Brain microvascular endothelial cell (primary cell): Measurements from ENCODE around the gene HLA-DRB1.
"Not testable (repeated sequence)": the region's sequence is repeated elsewhere in the genome, so short reads cannot be mapped to it uniquely, and the experiment has no call there.

Source experiments
- DNase-seq: peaks from one replicate; pipeline ENCODE4 v3.0.0-alpha.2; 2020
- H3K27ac ChIP-seq: fragments of 250-450 bp; sonication (Bioruptor Pico); 2 replicates; pipeline ENCODE4 v1.5.1; 2020; ENCODE audit warnings: mild to moderate bottlenecking, moderate library complexity
- H3K27me3 ChIP-seq: fragments of 250-450 bp; sonication (Bioruptor Pico); replicated peaks from 2 replicates; pipeline ENCODE4 v1.5.1; 2020; ENCODE audit warnings: mild to moderate bottlenecking
- H3K36me3 ChIP-seq: fragments of 250-450 bp; sonication (Bioruptor Pico); replicated peaks from 2 replicates; pipeline ENCODE4 v1.5.1; 2020; ENCODE audit warnings: mild to moderate bottlenecking
- H3K4me3 ChIP-seq: 2 replicates; pipeline ENCODE4 v1.5.1; 2011; ENCODE audit warnings: low read depth, mild to moderate bottlenecking, control low read depth, low read length, moderate library complexity
- CTCF ChIP-seq: IDR thresholded peaks from 2 replicates; pipeline ENCODE4 v1.5.1; 2011; ENCODE audit warnings: low read depth, mild to moderate bottlenecking, moderate library complexity, low read length, control low read depth, inconsistent platforms; ENCODE audit errors: missing control alignments
- in situ Hi-C: cut with HindIII; loops from 2 replicates; pipeline ENCODE4 v1.10.0; 2017; ENCODE audit warnings: low sequenced_read_pairs, low pct_ligation_motif_present

HLA-DRB1 gene

GRCh38 chr6:32578962-32579361, 10.7 kb downstream of the HLA-DRB1 start:
- Histone ChIP-seq H3K27ac (no peak overlapping the region), H3K27me3 (no peaks in the 10 kb centered on the region), H3K4me3 (no peak overlapping the region), H3K36me3 (no peaks in the 10 kb centered on the region)
- no peak for DNase-seq
- no peak for TF ChIP-seq CTCF
- in situ Hi-C loops, result no loop called here

- H3K27ac ChIP-seq, DNase-seq, H3K36me3 ChIP-seq, in situ Hi-C loops, H3K27me3 ChIP-seq, H3K4me3 ChIP-seq: not testable (repeated sequence)
Observed at GRCh38 chr6:32577493-32577892, 12.2 kb downstream of the HLA-DRB1 start.

- Histone ChIP-seq H3K27ac (no peak overlapping the region), H3K4me3 (no peak overlapping the region), H3K27me3 (no peaks in the 10 kb centered on the region), H3K36me3 (no peaks in the 10 kb centered on the region)
- in situ Hi-C loops, result no loop called here
- no peak for DNase-seq
- TF ChIP-seq CTCF, result no peak
Observed at GRCh38 chr6:32576250-32576649, 13.4 kb downstream of the HLA-DRB1 start.

GRCh38 chr6:32570363-32570905, 19.2 kb downstream of the HLA-DRB1 start:
- Histone ChIP-seq H3K27me3 (no peaks in the 10 kb centered on the region), H3K4me3 (no peak overlapping the region), H3K36me3 (no peaks in the 10 kb centered on the region), H3K27ac (no peak overlapping the region)
- in situ Hi-C loops, result no loop called here
- no peak for DNase-seq
- TF ChIP-seq CTCF, result no peak

- DNase-seq, result no peak
- in situ Hi-C loops, result no loop called here
- Histone ChIP-seq H3K27me3 (no peaks in the 10 kb centered on the region), H3K27ac (no peak overlapping the region), H3K4me3 (no peak overlapping the region), H3K36me3 (no peaks in the 10 kb centered on the region)
- TF ChIP-seq CTCF, result no peak
Observed at GRCh38 chr6:32568561-32568960, 21.1 kb downstream of the HLA-DRB1 start.

GRCh38 chr6:32566957-32567356, 22.7 kb downstream of the HLA-DRB1 start:
- Histone ChIP-seq H3K27me3 (no peaks in the 10 kb centered on the region), H3K36me3 (no peaks in the 10 kb centered on the region), H3K4me3 (no peak overlapping the region), H3K27ac (no peak overlapping the region)
- no peak for DNase-seq
- no peak for TF ChIP-seq CTCF
- in situ Hi-C loops, result no loop called here
